NB4 (cell line): ENCODE results near the gene UBR7.

Experiments used
- POLR2A ChIP-seq: IDR thresholded peaks from 2 replicates; pipeline ENCODE4 v1.6.1; 2011; ENCODE audit warnings: mild to moderate bottlenecking; ENCODE audit not compliant: insufficient read length; ENCODE audit errors: extremely low read depth
- TF ChIP-seq, protein P1 (sequence below): IDR thresholded peaks from one replicate; pipeline ENCODE4 v1.5.1; 2012; ENCODE audit warnings: low read depth, low read length
- TF ChIP-seq, protein P2 (sequence below): IDR thresholded peaks from 2 replicates; pipeline ENCODE4 v1.6.1; 2011; ENCODE audit warnings: low read depth, low read length

DNA sequence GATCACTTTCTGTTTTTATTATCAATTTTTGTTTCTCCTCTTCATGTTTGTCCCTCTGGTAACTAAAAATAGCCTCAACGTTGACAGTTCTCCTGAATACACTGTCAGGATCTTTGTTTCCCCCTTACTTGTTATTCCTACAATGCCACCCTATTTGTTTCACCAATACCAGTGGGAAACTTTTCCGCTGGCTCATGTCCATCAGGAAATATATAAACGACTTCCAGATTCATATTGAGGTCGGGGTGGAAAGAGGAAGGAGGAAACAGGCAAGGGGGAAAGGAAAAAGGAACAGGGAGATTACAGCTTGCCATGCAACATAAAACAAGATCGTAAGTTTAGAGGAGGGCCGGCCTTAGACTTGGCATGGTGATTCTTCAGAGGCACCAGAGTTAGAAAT lies 64.1 kb downstream of the UBR7 start:
- TF ChIP-seq, protein P1, sequence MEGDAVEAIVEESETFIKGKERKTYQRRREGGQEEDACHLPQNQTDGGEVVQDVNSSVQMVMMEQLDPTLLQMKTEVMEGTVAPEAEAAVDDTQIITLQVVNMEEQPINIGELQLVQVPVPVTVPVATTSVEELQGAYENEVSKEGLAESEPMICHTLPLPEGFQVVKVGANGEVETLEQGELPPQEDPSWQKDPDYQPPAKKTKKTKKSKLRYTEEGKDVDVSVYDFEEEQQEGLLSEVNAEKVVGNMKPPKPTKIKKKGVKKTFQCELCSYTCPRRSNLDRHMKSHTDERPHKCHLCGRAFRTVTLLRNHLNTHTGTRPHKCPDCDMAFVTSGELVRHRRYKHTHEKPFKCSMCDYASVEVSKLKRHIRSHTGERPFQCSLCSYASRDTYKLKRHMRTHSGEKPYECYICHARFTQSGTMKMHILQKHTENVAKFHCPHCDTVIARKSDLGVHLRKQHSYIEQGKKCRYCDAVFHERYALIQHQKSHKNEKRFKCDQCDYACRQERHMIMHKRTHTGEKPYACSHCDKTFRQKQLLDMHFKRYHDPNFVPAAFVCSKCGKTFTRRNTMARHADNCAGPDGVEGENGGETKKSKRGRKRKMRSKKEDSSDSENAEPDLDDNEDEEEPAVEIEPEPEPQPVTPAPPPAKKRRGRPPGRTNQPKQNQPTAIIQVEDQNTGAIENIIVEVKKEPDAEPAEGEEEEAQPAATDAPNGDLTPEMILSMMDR, result no peak
- no peak for TF ChIP-seq POLR2A
- TF ChIP-seq, protein P2, sequence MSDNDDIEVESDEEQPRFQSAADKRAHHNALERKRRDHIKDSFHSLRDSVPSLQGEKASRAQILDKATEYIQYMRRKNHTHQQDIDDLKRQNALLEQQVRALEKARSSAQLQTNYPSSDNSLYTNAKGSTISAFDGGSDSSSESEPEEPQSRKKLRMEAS, result no peak
